Stimulated activated CD8-positive, alpha-beta memory T cell treated with anti-CD3 and anti-CD28 coated beads, Interleukin-7, amount 100 ng/mL, for 1 hour (primary cell): ENCODE data around the gene SLC17A5.
"Not testable (repeated sequence)": the region's sequence is repeated elsewhere in the genome, so short reads cannot be mapped to it uniquely, and the experiment has no call there.

ENCODE experiments used
- DNase-seq, 2 donors: peaks; one replicate each; pipeline ENCODE4 v3.0.0-alpha.2; 2020; ENCODE audit warnings: low read depth in 2 of 2

The SLC17A5 gene

GRCh38 chr6:73565767-73566485 is 87.9 kb downstream of the SLC17A5 start:
- no peak for DNase-seq

- DNase-seq, result no peak
These were observed 89.0 kb downstream of the SLC17A5 start for GRCh38 chr6:73564578-73565345.

- DNase-seq, result no peak
These were observed 91.2 kb downstream of the SLC17A5 start for GRCh38 chr6:73562558-73562957.

- DNase-seq, result no peak
These were observed 92.9 kb downstream of the SLC17A5 start for GRCh38 chr6:73560853-73561407.

GRCh38 chr6:73560182-73560732 is 93.5 kb downstream of the SLC17A5 start:
- no peak for DNase-seq

- DNase-seq, result not testable (repeated sequence)
These were observed 94.4 kb downstream of the SLC17A5 start for GRCh38 chr6:73559399-73559794.

- no peak for DNase-seq
These were observed 95.0 kb downstream of the SLC17A5 start for GRCh38 chr6:73558624-73559398.

- DNase-seq, result no peak
These were observed 97.0 kb downstream of the SLC17A5 start for GRCh38 chr6:73556836-73557235.

GRCh38 chr6:73555380-73555949 is 98.3 kb downstream of the SLC17A5 start:
- DNase-seq, result not testable (repeated sequence)

GRCh38 chr6:73551115-73551514 is 102.7 kb downstream of the SLC17A5 start:
- not testable (repeated sequence) for DNase-seq

- no peak for DNase-seq
These were observed 105.0 kb downstream of the SLC17A5 start for GRCh38 chr6:73548458-73549446.

- DNase-seq, result no peak
These were observed 106.8 kb downstream of the SLC17A5 start for GRCh38 chr6:73547036-73547435.
